H9 (cell line): Measurements from ENCODE around the gene PXT1. TPM values are rescaled to one million over a fixed set of nuclear protein-coding genes. Genes with fewer than 3 reads are reported as not detected.
A peak's percentile ranks its signal among the peaks of the same experiment; 100 is the strongest.

Source experiments
- DNase-seq: peaks from one replicate; pipeline ENCODE4 v3.0.0-alpha.2; 2017
- H2AFZ ChIP-seq: one replicate; pipeline ENCODE4 v1.6.1; 2013; ENCODE audit warnings: mild to moderate bottlenecking, low read length, control low read depth, moderate library complexity
- H2AK5ac ChIP-seq: 2 replicates; pipeline ENCODE4 v1.6.1; 2013; ENCODE audit warnings: low read length, control low read depth, mixed read lengths; ENCODE audit not compliant: insufficient read length
- H2BK120ac ChIP-seq: one replicate; pipeline ENCODE4 v1.6.1; 2013; ENCODE audit warnings: low read depth, mild to moderate bottlenecking, low read length, control low read depth, inconsistent platforms; ENCODE audit not compliant: poor library complexity, severe bottlenecking
- H2BK12ac ChIP-seq: 2 replicates; pipeline ENCODE4 v1.6.1; 2013; ENCODE audit warnings: low read length, control low read depth, mixed read lengths, low read depth; ENCODE audit not compliant: insufficient read length
- H2BK15ac ChIP-seq: 2 replicates; pipeline ENCODE4 v1.6.1; 2013; ENCODE audit warnings: low read depth, low read length, control low read depth
- H2BK20ac ChIP-seq: one replicate; pipeline ENCODE4 v1.6.1; 2013; ENCODE audit warnings: low read depth, mild to moderate bottlenecking, low read length, control low read depth, inconsistent platforms; ENCODE audit not compliant: poor library complexity, severe bottlenecking
- H2BK5ac ChIP-seq: 2 replicates; pipeline ENCODE4 v1.6.1; 2013; ENCODE audit warnings: low read length, control low read depth, mixed read lengths; ENCODE audit not compliant: insufficient read length
- H3K14ac ChIP-seq: 2 replicates; pipeline ENCODE4 v1.6.1; 2013; ENCODE audit warnings: low read length, control low read depth; ENCODE audit not compliant: insufficient read depth
- H3K18ac ChIP-seq: 2 replicates; pipeline ENCODE4 v1.6.1; 2013; ENCODE audit warnings: low read depth, mild to moderate bottlenecking, mixed read lengths, low read length, control low read depth; ENCODE audit not compliant: insufficient read length
- H3K23ac ChIP-seq: 2 replicates; pipeline ENCODE4 v1.6.1; 2013; ENCODE audit warnings: low read length, control low read depth, mixed read lengths, low read depth; ENCODE audit not compliant: insufficient read length
- H3K23me2 ChIP-seq: 2 replicates; pipeline ENCODE4 v1.6.1; 2013; ENCODE audit warnings: low read depth, mild to moderate bottlenecking, mixed read lengths, low read length, control low read depth; ENCODE audit not compliant: insufficient read length, poor library complexity, severe bottlenecking
- H3K27ac ChIP-seq: 2 replicates; pipeline ENCODE4 v1.5.1; 2013; ENCODE audit warnings: low read length, control low read depth, mixed read lengths, low read depth; ENCODE audit not compliant: insufficient read length
- H3K27me3 ChIP-seq: 2 replicates; pipeline ENCODE4 v1.6.1; 2013; ENCODE audit warnings: low read length, control low read depth, inconsistent platforms; ENCODE audit not compliant: insufficient read depth
- H3K4ac ChIP-seq: 2 replicates; pipeline ENCODE4 v1.6.1; 2013; ENCODE audit warnings: low read depth, mild to moderate bottlenecking, control low read depth, inconsistent platforms, low read length, moderate library complexity
- H3K4me1 ChIP-seq: 2 replicates; pipeline ENCODE4 v1.6.1; 2013; ENCODE audit warnings: low read length, control low read depth, inconsistent platforms; ENCODE audit not compliant: insufficient read depth
- H3K4me2 ChIP-seq: 2 replicates; pipeline ENCODE4 v1.6.1; 2013; ENCODE audit warnings: low read length, control low read depth, mixed read lengths; ENCODE audit not compliant: insufficient read length, insufficient read depth
- H3K56ac ChIP-seq: 2 replicates; pipeline ENCODE4 v1.6.1; 2013; ENCODE audit warnings: low read depth, mild to moderate bottlenecking, mixed read lengths, low read length, control low read depth; ENCODE audit not compliant: insufficient read length
- H3K79me1 ChIP-seq: 2 replicates; pipeline ENCODE4 v1.6.1; 2013; ENCODE audit warnings: low read depth, mild to moderate bottlenecking, moderate library complexity, low read length, control low read depth, inconsistent platforms; ENCODE audit not compliant: insufficient read depth, poor library complexity, severe bottlenecking
- H3K79me2 ChIP-seq: 2 replicates; pipeline ENCODE4 v1.6.1; 2013; ENCODE audit warnings: low read length, control low read depth, inconsistent platforms; ENCODE audit not compliant: insufficient read depth
- H3K9ac ChIP-seq: 2 replicates; pipeline ENCODE4 v1.6.1; 2013; ENCODE audit warnings: low read length, control low read depth, mixed read lengths; ENCODE audit not compliant: insufficient read length; ENCODE audit errors: extremely low read depth
- H3K9me3 ChIP-seq: one replicate; pipeline ENCODE4 v1.6.1; 2013; ENCODE audit warnings: low read depth, low read length, inconsistent platforms; ENCODE audit not compliant: control insufficient read depth
- H3T11ph ChIP-seq: one replicate; pipeline ENCODE4 v1.6.1; 2013; ENCODE audit warnings: mild to moderate bottlenecking, low read length, control low read depth, inconsistent platforms
- H4K20me1 ChIP-seq: one replicate; pipeline ENCODE4 v1.6.1; 2013; ENCODE audit not compliant: control insufficient read depth, insufficient read length, insufficient read depth
- H4K5ac ChIP-seq: 2 replicates; pipeline ENCODE4 v1.6.1; 2013; ENCODE audit warnings: low read depth, mild to moderate bottlenecking, mixed read lengths, low read length, control low read depth; ENCODE audit not compliant: insufficient read length
- H4K8ac ChIP-seq: replicated peaks from 2 replicates; pipeline ENCODE4 v1.6.1; 2013; ENCODE audit warnings: low read length, control low read depth, mixed read lengths, low read depth; ENCODE audit not compliant: insufficient read length
- H4K91ac ChIP-seq: 2 replicates; pipeline ENCODE4 v1.6.1; 2013; ENCODE audit warnings: low read depth, mild to moderate bottlenecking, moderate library complexity, mixed read lengths, low read length, control low read depth; ENCODE audit not compliant: insufficient read length
- H3K27ac Mint-ChIP-seq, 3 experiments: 2 replicates in 2 of 3; 3 replicates in 1 of 3; pipeline ENCODE4 v1.8.0; 2020 to 2021; ENCODE audit warnings: mixed read lengths in 3 of 3, mild to moderate bottlenecking in 1 of 3, moderate library complexity in 1 of 3
- H3K27me3 Mint-ChIP-seq: 2 replicates; pipeline ENCODE4 v1.8.0; 2021; ENCODE audit warnings: low read depth, mild to moderate bottlenecking, moderate library complexity, mixed read lengths
- H3K36me3 Mint-ChIP-seq, 3 experiments: 2 replicates in 2 of 3; 3 replicates in 1 of 3; pipeline ENCODE4 v1.8.0; 2020 to 2021; ENCODE audit warnings: low read depth in 3 of 3, mixed read lengths in 3 of 3; ENCODE audit not compliant: insufficient read depth in 1 of 3
- H3K4me1 Mint-ChIP-seq, 2 experiments: 2 replicates each; pipeline ENCODE4 v1.8.0; 2020; ENCODE audit warnings: mixed read lengths in 2 of 2
- H3K4me3 Mint-ChIP-seq, 2 experiments: 2 replicates in 1 of 2; 3 replicates in 1 of 2; pipeline ENCODE4 v1.8.0; 2020 to 2021; ENCODE audit warnings: mild to moderate bottlenecking in 2 of 2, mixed read lengths in 2 of 2, moderate library complexity in 1 of 2
- H3K9me3 Mint-ChIP-seq, 2 experiments: 2 replicates in 1 of 2; 3 replicates in 1 of 2; pipeline ENCODE4 v1.8.0; 2020; ENCODE audit warnings: mild to moderate bottlenecking in 2 of 2, mixed read lengths in 2 of 2, moderate library complexity in 1 of 2
- WGBS: extraction: QIAGEN DNeasy Blood & Tissue Kit; methylation state at CpG from one replicate; pipeline ENCODE4 v1.1.7; 2013; ENCODE audit warnings: missing lambda C conversion rate, low lambda C conversion rate, mixed read lengths; ENCODE audit not compliant: insufficient read length; ENCODE audit errors: extremely low coverage; 5-methylcytosine and 5-hydroxymethylcytosine counted together
- total RNA-seq: library from RNA; stranded (reverse); gene quantifications from 2 replicates; pipeline ENCODE4 v1.2.1, GENCODE V29; 2021
- TF ChIP-seq, protein P1 (sequence below): fragments of 200-600 bp; sonication (generic); conservative IDR thresholded peaks from 3 replicates; pipeline ENCODE4 v1.8.0; 2021; ENCODE audit warnings: antibody characterized with exemption, mild to moderate bottlenecking

The PXT1 gene
- total RNA-seq, 1 experiment from 2014 or later: not detected

GRCh38 chr6:36386495-36387439, 55.9 kb downstream of the PXT1 start:
- peak overlapping the region; percentile 60 to 90 for H3K4me3 Mint-ChIP-seq
- DNase-seq: peak; percentile 66
- H3K4me1 Mint-ChIP-seq: peaks cover 38 to 41% of the 10 kb centered on the region in 2 experiments
- peaks cover 54% of the 10 kb centered on the region for H3K27me3 Mint-ChIP-seq
- no peak overlapping the region for H2BK12ac ChIP-seq
- no peak overlapping the region for H3K27ac Mint-ChIP-seq
- no peaks in the 10 kb centered on the region for H3K4me1 ChIP-seq
- H4K5ac ChIP-seq: no peak overlapping the region
- no peak overlapping the region for H2AK5ac ChIP-seq
- peak overlapping the region; percentile 66 for H2AFZ ChIP-seq
- no peak overlapping the region for H3K56ac ChIP-seq
- peak overlapping the region; percentile 69 for H3K4me2 ChIP-seq
- no peak overlapping the region for H3K27ac ChIP-seq
- H3K79me2 ChIP-seq: no peaks in the 10 kb centered on the region
- H3K36me3 Mint-ChIP-seq: no peaks in the 10 kb centered on the region
- no peaks in the 10 kb centered on the region for H4K20me1 ChIP-seq
- peak overlapping the region; percentile 32 for H3K9ac ChIP-seq
- peaks cover 29% of the 10 kb centered on the region; the same call in 1 of the 2 replicates for H3K27me3 ChIP-seq
- H2BK20ac ChIP-seq: no peak overlapping the region
- no peak overlapping the region for H3T11ph ChIP-seq
- H2BK5ac ChIP-seq: no peak overlapping the region
- H2BK120ac ChIP-seq: no peak overlapping the region
- H3K23me2 ChIP-seq: peaks cover 13% of the 10 kb centered on the region
- no peak overlapping the region for H3K4ac ChIP-seq
- no peak overlapping the region for H3K23ac ChIP-seq
- H3K79me1 ChIP-seq: no peaks in the 10 kb centered on the region
- H3K14ac ChIP-seq: peak overlapping the region; percentile 62
- no CpG with 5 or more reads among the region's 33 CpGs for WGBS
- no peak overlapping the region for H4K91ac ChIP-seq
- H3K18ac ChIP-seq: peak overlapping the region; percentile 6
- H4K8ac ChIP-seq: no peak overlapping the region
- no peaks in the 10 kb centered on the region for H3K9me3 ChIP-seq
- H2BK15ac ChIP-seq: no peak overlapping the region
- TF ChIP-seq, protein P1, sequence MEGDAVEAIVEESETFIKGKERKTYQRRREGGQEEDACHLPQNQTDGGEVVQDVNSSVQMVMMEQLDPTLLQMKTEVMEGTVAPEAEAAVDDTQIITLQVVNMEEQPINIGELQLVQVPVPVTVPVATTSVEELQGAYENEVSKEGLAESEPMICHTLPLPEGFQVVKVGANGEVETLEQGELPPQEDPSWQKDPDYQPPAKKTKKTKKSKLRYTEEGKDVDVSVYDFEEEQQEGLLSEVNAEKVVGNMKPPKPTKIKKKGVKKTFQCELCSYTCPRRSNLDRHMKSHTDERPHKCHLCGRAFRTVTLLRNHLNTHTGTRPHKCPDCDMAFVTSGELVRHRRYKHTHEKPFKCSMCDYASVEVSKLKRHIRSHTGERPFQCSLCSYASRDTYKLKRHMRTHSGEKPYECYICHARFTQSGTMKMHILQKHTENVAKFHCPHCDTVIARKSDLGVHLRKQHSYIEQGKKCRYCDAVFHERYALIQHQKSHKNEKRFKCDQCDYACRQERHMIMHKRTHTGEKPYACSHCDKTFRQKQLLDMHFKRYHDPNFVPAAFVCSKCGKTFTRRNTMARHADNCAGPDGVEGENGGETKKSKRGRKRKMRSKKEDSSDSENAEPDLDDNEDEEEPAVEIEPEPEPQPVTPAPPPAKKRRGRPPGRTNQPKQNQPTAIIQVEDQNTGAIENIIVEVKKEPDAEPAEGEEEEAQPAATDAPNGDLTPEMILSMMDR: 0 out of 3 replicates have a peak, but pooled peaks have one; percentile 23
- peaks cover 0 to 3% of the 10 kb centered on the region in 2 experiments; a peak in 2 of 5 replicates for H3K9me3 Mint-ChIP-seq
